HepG2 (cell line): ENCODE results near the gene ARMH4. TPM values are rescaled to one million over a fixed set of nuclear protein-coding genes. Genes with fewer than 3 reads are reported as not detected.

Experiments
- ATAD3A ChIP-seq: sonication (generic); formaldehyde crosslinking; IDR thresholded peaks from 2 replicates; pipeline ENCODE4 v1.4.0; 2020; ENCODE audit warnings: missing genetic modification reagents
- ATF7 ChIP-seq, 2 experiments: fragments of 450-650 bp in 1 of 2; sonication (generic) in 1 of 2; formaldehyde crosslinking in 1 of 2; IDR thresholded peaks; 2 replicates each; pipeline versions ENCODE4 v1.4.0 to v1.6.1; 2016 to 2020; ENCODE audit warnings: antibody characterized with exemption in 1 of 2, mild to moderate bottlenecking in 1 of 2, missing genetic modification reagents in 1 of 2
- CHD2 ChIP-seq: IDR thresholded peaks from 2 replicates; pipeline ENCODE4 v1.6.1; 2011; ENCODE audit warnings: low read depth, low read length, improper control_type of control experiment
- DMAP1 ChIP-seq: IDR thresholded peaks from 2 replicates; pipeline ENCODE4 v1.6.1; 2016
- FOXP1 ChIP-seq, 2 experiments: fragments of 450-650 bp in 1 of 2; IDR thresholded peaks; 2 replicates each; pipeline ENCODE4 v1.6.1; 2017 to 2018; ENCODE audit warnings: antibody characterized with exemption in 1 of 2
- GATA4 ChIP-seq: sonication (generic); IDR thresholded peaks from 2 replicates; pipeline ENCODE4 v1.6.1; 2016; ENCODE audit warnings: antibody characterized with exemption, low read depth, borderline replicate concordance
- KLF6 ChIP-seq: IDR thresholded peaks from 2 replicates; pipeline ENCODE4 v1.8.0; 2016; ENCODE audit warnings: missing biosample characterization, missing genetic modification reagents
- KMT2A ChIP-seq: sonication (generic); formaldehyde crosslinking; IDR thresholded peaks from 2 replicates; pipeline ENCODE4 v1.4.0; 2020; ENCODE audit warnings: missing genetic modification reagents
- ONECUT2 ChIP-seq: sonication (generic); formaldehyde crosslinking; IDR thresholded peaks from 2 replicates; pipeline ENCODE4 v1.4.0; 2020; ENCODE audit warnings: missing genetic modification reagents
- PHF8 ChIP-seq: sonication (generic); formaldehyde crosslinking; IDR thresholded peaks from 2 replicates; pipeline ENCODE4 v1.5.0; 2020; ENCODE audit warnings: missing genetic modification reagents
- POLR2G ChIP-seq: fragments of 200-400 bp; formaldehyde crosslinking; IDR thresholded peaks from 2 replicates; pipeline ENCODE4 v1.6.1; 2018; ENCODE audit warnings: mild to moderate bottlenecking, low read depth, low read length, moderate library complexity
- RCOR2 ChIP-seq: IDR thresholded peaks from 2 replicates; pipeline ENCODE4 v1.6.1; 2016; ENCODE audit warnings: missing biosample characterization, missing genetic modification reagents
- RXRB ChIP-seq: IDR thresholded peaks from 2 replicates; pipeline ENCODE4 v1.6.1; 2016; ENCODE audit warnings: borderline replicate concordance, missing genetic modification reagents, missing compliant biosample characterization
- SP1 ChIP-seq, 2 experiments: fragments of 450-650 bp in 1 of 2; sonication (generic) in 1 of 2; formaldehyde crosslinking in 1 of 2; IDR thresholded peaks; 2 replicates each; pipeline versions ENCODE4 v1.4.0 to v1.6.1; 2016 to 2020; ENCODE audit warnings: missing genetic modification reagents in 1 of 2
- SP2 ChIP-seq: sonication (generic); formaldehyde crosslinking; IDR thresholded peaks from 2 replicates; pipeline ENCODE4 v1.5.1; 2020; ENCODE audit warnings: mild to moderate bottlenecking, missing genetic modification reagents
- SP5 ChIP-seq: IDR thresholded peaks from 2 replicates; pipeline ENCODE4 v1.6.1; 2016; ENCODE audit warnings: low read depth, borderline replicate concordance
- SRSF1 ChIP-seq: fragments of 200-400 bp; formaldehyde crosslinking; optimal IDR thresholded peaks from 2 replicates; pipeline ENCODE3; 2017; ENCODE audit warnings: mild to moderate bottlenecking, low read depth, low read length, moderate library complexity
- XRCC5 ChIP-seq: fragments of 200-400 bp; formaldehyde crosslinking; optimal IDR thresholded peaks from 2 replicates; pipeline ENCODE3; 2017; ENCODE audit warnings: mild to moderate bottlenecking, low read length
- ZEB1 ChIP-seq: IDR thresholded peaks from 2 replicates; pipeline ENCODE4 v1.6.1; 2012; ENCODE audit warnings: mild to moderate bottlenecking, low read depth, inconsistent platforms; ENCODE audit not compliant: insufficient replicate concordance
- ZFP37 ChIP-seq: sonication (generic); formaldehyde crosslinking; IDR thresholded peaks from 2 replicates; pipeline ENCODE4 v1.4.0; 2020; ENCODE audit warnings: missing genetic modification reagents, borderline replicate concordance
- ZNF326 ChIP-seq: sonication (generic); formaldehyde crosslinking; IDR thresholded peaks from 2 replicates; pipeline ENCODE4 v1.4.0; 2020; ENCODE audit warnings: missing genetic modification reagents, borderline replicate concordance
- ZNF33A ChIP-seq: sonication (generic); formaldehyde crosslinking; IDR thresholded peaks from 2 replicates; pipeline ENCODE4 v1.5.1; 2020; ENCODE audit warnings: missing genetic modification reagents, mild to moderate bottlenecking, moderate library complexity, borderline replicate concordance
- ZNF737 ChIP-seq: sonication (generic); formaldehyde crosslinking; IDR thresholded peaks from 2 replicates; pipeline ENCODE4 v1.5.0; 2020; ENCODE audit warnings: missing genetic modification reagents, mild to moderate bottlenecking, borderline replicate concordance
- ZNF782 ChIP-seq: sonication (generic); formaldehyde crosslinking; IDR thresholded peaks from 2 replicates; pipeline ENCODE4 v1.4.0; 2020; ENCODE audit warnings: missing genetic modification reagents, mild to moderate bottlenecking, borderline replicate concordance
- ZSCAN22 ChIP-seq: sonication (generic); formaldehyde crosslinking; IDR thresholded peaks from 2 replicates; pipeline ENCODE4 v1.4.0; 2020; ENCODE audit warnings: mild to moderate bottlenecking, missing genetic modification reagents
- polyA plus RNA-seq, 8 experiments: library from polyadenylated mRNA; depleted of rRNA in 3 of 8; stranded (reverse) in 7 of 8; unstranded in 1 of 8; fragments of >200 nt; fragmentation: Illumina TruSeq in 4 of 8; extraction: Trizol in 4 of 8; gene quantifications; 2 replicates each; pipeline versions ENCODE4 v1.2.1 to v1.2.3, GENCODE V29; 2011 to 2016; ENCODE audit warnings: low read depth in 4 of 8, missing spikeins in 1 of 8, mixed read lengths in 1 of 8; ENCODE audit not compliant: insufficient read depth in 1 of 8
- total RNA-seq, 5 experiments: library from RNA; depleted of rRNA; stranded (reverse); fragments of >200 nt; fragmentation: Illumina TruSeq; extraction: Trizol; gene quantifications; 2 replicates each; pipeline ENCODE4 v1.2.3, GENCODE V29; 2016; ENCODE audit warnings: low read depth in 1 of 5
- TF ChIP-seq, protein P1 (sequence below): sonication (generic); formaldehyde crosslinking; IDR thresholded peaks from 2 replicates; pipeline ENCODE4 v1.4.0; 2020; ENCODE audit warnings: missing genetic modification reagents
- TF ChIP-seq, protein P2 (sequence below): sonication (generic); formaldehyde crosslinking; IDR thresholded peaks from 2 replicates; pipeline ENCODE4 v1.4.0; 2020; ENCODE audit warnings: missing genetic modification reagents

Gene ARMH4
- total and polyA plus RNA-seq, 2 of the 13 experiments (the other 11 are each of a cell fraction or from before 2014, with no cell fraction given) = 0.02 to 0.18 TPM

- TF ChIP-seq ZNF326 (no peak), ZNF782 (CRISPR knock-in tag) (no peak), XRCC5 (peak; percentile 41), RXRB (no peak), ATF7 (IDR thresholded peaks at IDR 0.05) (no peak), ATF7 (CRISPR knock-in tag; IDR thresholded peaks at IDR 0.05) (no peak), ZFP37 (no peak), GATA4 (no peak), ZSCAN22 (CRISPR knock-in tag) (no peak), DMAP1 (CRISPR knock-in tag) (0 out of 2 replicates have a peak, but pooled peaks have one; percentile 59), PHF8 (CRISPR knock-in tag) (peak; percentile 93), FOXP1 (IDR thresholded peaks at IDR 0.05) (no peak), FOXP1 (CRISPR knock-in tag; IDR thresholded peaks at IDR 0.05) (no peak), KLF6 (CRISPR knock-in tag) (peak; percentile 70; the same call in 1 of the 2 replicates), ATAD3A (CRISPR knock-in tag) (no peak), SP5 (peak; percentile 83), ONECUT2 (CRISPR knock-in tag) (no peak), ZNF737 (CRISPR knock-in tag) (no peak), ZNF33A (CRISPR knock-in tag) (no peak), CHD2 (no peak), SP2 (CRISPR knock-in tag) (no peak), RCOR2 (CRISPR knock-in tag) (no peak), SP1 (IDR thresholded peaks at IDR 0.05) (no peak), SP1 (CRISPR knock-in tag; IDR thresholded peaks at IDR 0.05) (peak; percentile 68), ZEB1 (no peak), POLR2G (peak; percentile 80), SRSF1 (no peak), KMT2A (peak; percentile 83)
- TF ChIP-seq, protein P1, sequence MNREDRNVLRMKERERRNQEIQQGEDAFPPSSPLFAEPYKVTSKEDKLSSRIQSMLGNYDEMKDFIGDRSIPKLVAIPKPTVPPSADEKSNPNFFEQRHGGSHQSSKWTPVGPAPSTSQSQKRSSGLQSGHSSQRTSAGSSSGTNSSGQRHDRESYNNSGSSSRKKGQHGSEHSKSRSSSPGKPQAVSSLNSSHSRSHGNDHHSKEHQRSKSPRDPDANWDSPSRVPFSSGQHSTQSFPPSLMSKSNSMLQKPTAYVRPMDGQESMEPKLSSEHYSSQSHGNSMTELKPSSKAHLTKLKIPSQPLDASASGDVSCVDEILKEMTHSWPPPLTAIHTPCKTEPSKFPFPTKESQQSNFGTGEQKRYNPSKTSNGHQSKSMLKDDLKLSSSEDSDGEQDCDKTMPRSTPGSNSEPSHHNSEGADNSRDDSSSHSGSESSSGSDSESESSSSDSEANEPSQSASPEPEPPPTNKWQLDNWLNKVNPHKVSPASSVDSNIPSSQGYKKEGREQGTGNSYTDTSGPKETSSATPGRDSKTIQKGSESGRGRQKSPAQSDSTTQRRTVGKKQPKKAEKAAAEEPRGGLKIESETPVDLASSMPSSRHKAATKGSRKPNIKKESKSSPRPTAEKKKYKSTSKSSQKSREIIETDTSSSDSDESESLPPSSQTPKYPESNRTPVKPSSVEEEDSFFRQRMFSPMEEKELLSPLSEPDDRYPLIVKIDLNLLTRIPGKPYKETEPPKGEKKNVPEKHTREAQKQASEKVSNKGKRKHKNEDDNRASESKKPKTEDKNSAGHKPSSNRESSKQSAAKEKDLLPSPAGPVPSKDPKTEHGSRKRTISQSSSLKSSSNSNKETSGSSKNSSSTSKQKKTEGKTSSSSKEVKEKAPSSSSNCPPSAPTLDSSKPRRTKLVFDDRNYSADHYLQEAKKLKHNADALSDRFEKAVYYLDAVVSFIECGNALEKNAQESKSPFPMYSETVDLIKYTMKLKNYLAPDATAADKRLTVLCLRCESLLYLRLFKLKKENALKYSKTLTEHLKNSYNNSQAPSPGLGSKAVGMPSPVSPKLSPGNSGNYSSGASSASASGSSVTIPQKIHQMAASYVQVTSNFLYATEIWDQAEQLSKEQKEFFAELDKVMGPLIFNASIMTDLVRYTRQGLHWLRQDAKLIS (CRISPR knock-in tag) = no peak
- TF ChIP-seq, protein P2, sequence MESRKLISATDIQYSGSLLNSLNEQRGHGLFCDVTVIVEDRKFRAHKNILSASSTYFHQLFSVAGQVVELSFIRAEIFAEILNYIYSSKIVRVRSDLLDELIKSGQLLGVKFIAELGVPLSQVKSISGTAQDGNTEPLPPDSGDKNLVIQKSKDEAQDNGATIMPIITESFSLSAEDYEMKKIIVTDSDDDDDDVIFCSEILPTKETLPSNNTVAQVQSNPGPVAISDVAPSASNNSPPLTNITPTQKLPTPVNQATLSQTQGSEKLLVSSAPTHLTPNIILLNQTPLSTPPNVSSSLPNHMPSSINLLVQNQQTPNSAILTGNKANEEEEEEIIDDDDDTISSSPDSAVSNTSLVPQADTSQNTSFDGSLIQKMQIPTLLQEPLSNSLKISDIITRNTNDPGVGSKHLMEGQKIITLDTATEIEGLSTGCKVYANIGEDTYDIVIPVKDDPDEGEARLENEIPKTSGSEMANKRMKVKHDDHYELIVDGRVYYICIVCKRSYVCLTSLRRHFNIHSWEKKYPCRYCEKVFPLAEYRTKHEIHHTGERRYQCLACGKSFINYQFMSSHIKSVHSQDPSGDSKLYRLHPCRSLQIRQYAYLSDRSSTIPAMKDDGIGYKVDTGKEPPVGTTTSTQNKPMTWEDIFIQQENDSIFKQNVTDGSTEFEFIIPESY (CRISPR knock-in tag) = no peak
Observed at GRCh38 chr14:58199726-58200479, 47.9 kb upstream of the ARMH4 start, which contains the start of gene ACTR10 (continued).
